Loucy (cell line): Measurements from ENCODE around the gene RHBDF1.

Experiments used
- H2AFZ ChIP-seq: fragments of 200-600 bp; sonication (generic); 2 replicates; pipeline ENCODE4 v1.6.0; 2016; ENCODE audit warnings: antibody characterized with exemption, mild to moderate bottlenecking, low read length, moderate library complexity
- H3F3A ChIP-seq: fragments of 200-600 bp; 2 replicates; pipeline ENCODE4 v1.6.0; 2016; ENCODE audit warnings: antibody characterized with exemption, low read depth, mild to moderate bottlenecking
- H3K27me3 ChIP-seq: fragments of 200-600 bp; sonication (generic); 2 replicates; pipeline ENCODE4 v1.6.1; 2014; ENCODE audit warnings: low read length, mild to moderate bottlenecking; ENCODE audit not compliant: insufficient read depth, poor library complexity, severe bottlenecking
- H3K36me3 ChIP-seq: fragments of 200-600 bp; sonication (generic); 2 replicates; pipeline ENCODE4 v1.6.1; 2016; ENCODE audit warnings: low read length; ENCODE audit not compliant: insufficient read depth
- H3K4me1 ChIP-seq: fragments of 200-600 bp; sonication (generic); 2 replicates; pipeline ENCODE4 v1.5.1; 2014; ENCODE audit warnings: low read length, mild to moderate bottlenecking; ENCODE audit not compliant: insufficient read depth, poor library complexity, severe bottlenecking
- H3K4me2 ChIP-seq: fragments of 200-600 bp; sonication (generic); 2 replicates; pipeline ENCODE4 v1.6.0; 2014; ENCODE audit warnings: antibody characterized with exemption, low read length, low read depth, mild to moderate bottlenecking; ENCODE audit not compliant: poor library complexity, severe bottlenecking
- H3K4me3 ChIP-seq: fragments of 200-600 bp; sonication (generic); 2 replicates; pipeline ENCODE4 v1.5.1; 2014; ENCODE audit warnings: low read length, mild to moderate bottlenecking, mixed read lengths; ENCODE audit not compliant: poor library complexity, severe bottlenecking
- H3K79me2 ChIP-seq: fragments of 200-600 bp; sonication (generic); 2 replicates; pipeline ENCODE4 v1.6.1; 2014; ENCODE audit warnings: low read length; ENCODE audit not compliant: insufficient read depth
- H3K9ac ChIP-seq: fragments of 200-600 bp; sonication (generic); 2 replicates; pipeline ENCODE4 v1.6.0; 2014; ENCODE audit warnings: mild to moderate bottlenecking, low read depth, low read length, moderate library complexity; ENCODE audit not compliant: poor library complexity, severe bottlenecking
- H3K9me2 ChIP-seq: fragments of 200-600 bp; sonication (generic); replicated peaks from 2 replicates; pipeline ENCODE4 v1.6.1; 2016; ENCODE audit warnings: low read depth, low read length, mixed read lengths
- H3K9me3 ChIP-seq: fragments of 200-600 bp; sonication (generic); 2 replicates; pipeline ENCODE4 v1.6.1; 2014; ENCODE audit warnings: mild to moderate bottlenecking, antibody characterized with exemption, low read length, low read depth; ENCODE audit not compliant: insufficient read depth
- H4K20me1 ChIP-seq: fragments of 200-600 bp; sonication (generic); 2 replicates; pipeline ENCODE4 v1.6.0; 2014; ENCODE audit warnings: antibody characterized with exemption, low read length, mild to moderate bottlenecking; ENCODE audit not compliant: insufficient read depth, poor library complexity, severe bottlenecking
- CTCF ChIP-seq: fragments of 200-600 bp; sonication (generic); conservative IDR thresholded peaks from 2 replicates; pipeline ENCODE4 v1.5.1; 2014; ENCODE audit warnings: mild to moderate bottlenecking, antibody characterized with exemption, low read length
- EZH2phosphoT487 ChIP-seq: fragments of 200-600 bp; IDR thresholded peaks from 2 replicates; pipeline ENCODE4 v1.6.1; 2018; ENCODE audit warnings: antibody characterized with exemption, mild to moderate bottlenecking, moderate library complexity, borderline replicate concordance

RHBDF1 gene

GRCh38 chr16:94918-95265, 22.5 kb upstream of the RHBDF1 start:
- TF ChIP-seq CTCF (no peak), EZH2phosphoT487 (no peak)
- Histone ChIP-seq H3K27me3 (no peaks in the 10 kb centered on the region), H3K9me2 (no peaks in the 10 kb centered on the region), H3F3A (no peaks in the 10 kb centered on the region), H3K9ac (no peak overlapping the region), H3K4me1 (peaks cover 7% of the 10 kb centered on the region), H3K79me2 (no peaks in the 10 kb centered on the region), H3K36me3 (no peaks in the 10 kb centered on the region), H4K20me1 (no peaks in the 10 kb centered on the region), H3K4me3 (no peak overlapping the region), H3K9me3 (no peaks in the 10 kb centered on the region), H2AFZ (no peak overlapping the region), H3K4me2 (no peak overlapping the region)

GRCh38 chr16:92431-93339, 20.3 kb upstream of the RHBDF1 start:
- H3K4me1 ChIP-seq = peaks cover 7% of the 10 kb centered on the region
- H3K9ac ChIP-seq = no peak overlapping the region
- no peaks in the 10 kb centered on the region for H3K36me3 ChIP-seq
- TF ChIP-seq CTCF = no peak
- no peak for TF ChIP-seq EZH2phosphoT487
- H3K4me2 ChIP-seq = no peak overlapping the region
- no peaks in the 10 kb centered on the region for H3K9me3 ChIP-seq
- H4K20me1 ChIP-seq = no peaks in the 10 kb centered on the region
- H3F3A ChIP-seq = no peaks in the 10 kb centered on the region
- H3K27me3 ChIP-seq = no peaks in the 10 kb centered on the region
- no peak overlapping the region for H3K4me3 ChIP-seq
- H3K9me2 ChIP-seq = no peaks in the 10 kb centered on the region
- no peaks in the 10 kb centered on the region for H3K79me2 ChIP-seq
- no peak overlapping the region for H2AFZ ChIP-seq

GRCh38 chr16:91484-91883, 19.1 kb upstream of the RHBDF1 start:
- Histone ChIP-seq H3F3A (no peaks in the 10 kb centered on the region), H3K9ac (no peak overlapping the region), H3K4me2 (no peak overlapping the region), H3K9me2 (no peaks in the 10 kb centered on the region), H3K9me3 (no peaks in the 10 kb centered on the region), H3K4me3 (no peak overlapping the region), H3K36me3 (no peaks in the 10 kb centered on the region), H3K79me2 (no peaks in the 10 kb centered on the region; the same call in 1 of the 2 replicates), H3K4me1 (peaks cover 12% of the 10 kb centered on the region), H2AFZ (no peak overlapping the region), H4K20me1 (no peaks in the 10 kb centered on the region), H3K27me3 (no peaks in the 10 kb centered on the region)
- no peak for TF ChIP-seq CTCF
- no peak for TF ChIP-seq EZH2phosphoT487
